Neural progenitor cell (in vitro differentiated cells): Measurements from ENCODE around the gene HOXD1. TPM values are rescaled to one million over a fixed set of nuclear protein-coding genes. Genes with fewer than 3 reads are reported as not detected.

Experiments
- DNase-seq: peaks from one replicate; pipeline ENCODE4 v3.0.0-alpha.2; 2016; ENCODE audit warnings: low spot score
- H2AFZ ChIP-seq: fragments of 200-600 bp; sonication (generic); replicated peaks from 2 replicates; pipeline ENCODE4 v1.6.1; 2016; ENCODE audit warnings: antibody characterized with exemption
- H3F3A ChIP-seq: fragments of 200-600 bp; sonication (generic); 2 replicates; pipeline ENCODE4 v1.6.1; 2016; ENCODE audit warnings: antibody characterized with exemption, low read depth
- H3K27ac ChIP-seq: fragments of 200-600 bp; sonication (generic); 2 replicates; pipeline ENCODE4 v1.5.1; 2016; ENCODE audit warnings: mild to moderate bottlenecking
- H3K27me3 ChIP-seq: fragments of 200-600 bp; sonication (generic); 2 replicates; pipeline ENCODE4 v1.6.1; 2016; ENCODE audit warnings: mild to moderate bottlenecking, moderate library complexity
- H3K36me3 ChIP-seq: fragments of 200-600 bp; sonication (generic); 2 replicates; pipeline ENCODE4 v1.5.1; 2016
- H3K4me1 ChIP-seq: fragments of 200-600 bp; sonication (generic); 2 replicates; pipeline ENCODE4 v1.6.1; 2016; ENCODE audit warnings: mixed run types
- H3K4me2 ChIP-seq: fragments of 200-600 bp; sonication (generic); 2 replicates; pipeline ENCODE4 v1.6.1; 2016
- H3K4me3 ChIP-seq: fragments of 200-600 bp; sonication (generic); 2 replicates; pipeline ENCODE4 v1.5.1; 2016
- H3K79me2 ChIP-seq: fragments of 200-600 bp; sonication (generic); 2 replicates; pipeline ENCODE4 v1.6.1; 2016; ENCODE audit warnings: low read depth
- H3K9ac ChIP-seq: fragments of 200-600 bp; sonication (generic); 2 replicates; pipeline ENCODE4 v1.6.1; 2016
- H3K9me3 ChIP-seq: fragments of 200-600 bp; sonication (generic); 2 replicates; pipeline ENCODE4 v1.5.1; 2016; ENCODE audit warnings: low read depth
- H4K20me1 ChIP-seq: fragments of 200-600 bp; sonication (generic); 2 replicates; pipeline ENCODE4 v1.6.1; 2016; ENCODE audit warnings: low read depth
- H3K27ac Mint-ChIP-seq: 3 replicates; pipeline ENCODE4 v1.8.0; 2021; ENCODE audit warnings: mixed read lengths
- H3K27me3 Mint-ChIP-seq: 2 replicates; pipeline ENCODE4 v1.8.0; 2022; ENCODE audit warnings: low read depth, mild to moderate bottlenecking, inconsistent platforms, moderate library complexity, mixed read lengths; ENCODE audit not compliant: insufficient read depth
- H3K36me3 Mint-ChIP-seq: 3 replicates; pipeline ENCODE4 v1.8.0; 2021; ENCODE audit warnings: mixed read lengths
- H3K4me1 Mint-ChIP-seq: 3 replicates; pipeline ENCODE4 v1.8.0; 2021; ENCODE audit warnings: mixed read lengths
- H3K4me3 Mint-ChIP-seq: 3 replicates; pipeline ENCODE4 v1.8.0; 2021; ENCODE audit warnings: mild to moderate bottlenecking, moderate library complexity, mixed read lengths
- H3K9me3 Mint-ChIP-seq: 3 replicates; pipeline ENCODE4 v1.8.0; 2020; ENCODE audit warnings: mixed read lengths
- EZH2 ChIP-seq: fragments of 200-600 bp; sonication (generic); IDR thresholded peaks from 2 replicates; pipeline ENCODE4 v1.6.1; 2017; ENCODE audit warnings: antibody characterized with exemption, mild to moderate bottlenecking, moderate library complexity
- EZH2phosphoT487 ChIP-seq: fragments of 200-600 bp; sonication (generic); IDR thresholded peaks from 2 replicates; pipeline ENCODE4 v1.6.1; 2017; ENCODE audit warnings: antibody characterized with exemption
- total RNA-seq: library from RNA; depleted of rRNA; stranded (reverse); fragments of >200 nt; gene quantifications from 2 replicates; pipeline ENCODE4 v1.2.3, GENCODE V29; 2015; ENCODE audit warnings: low replicate concordance
- TF ChIP-seq, protein P1 (sequence below): fragments of 200-600 bp; sonication (generic); IDR thresholded peaks from 2 replicates; pipeline ENCODE4 v1.5.1; 2017; ENCODE audit warnings: antibody characterized with exemption, mild to moderate bottlenecking

HOXD1 gene
- total RNA-seq, 1 donor from 2014 or later = not detected

DNA sequence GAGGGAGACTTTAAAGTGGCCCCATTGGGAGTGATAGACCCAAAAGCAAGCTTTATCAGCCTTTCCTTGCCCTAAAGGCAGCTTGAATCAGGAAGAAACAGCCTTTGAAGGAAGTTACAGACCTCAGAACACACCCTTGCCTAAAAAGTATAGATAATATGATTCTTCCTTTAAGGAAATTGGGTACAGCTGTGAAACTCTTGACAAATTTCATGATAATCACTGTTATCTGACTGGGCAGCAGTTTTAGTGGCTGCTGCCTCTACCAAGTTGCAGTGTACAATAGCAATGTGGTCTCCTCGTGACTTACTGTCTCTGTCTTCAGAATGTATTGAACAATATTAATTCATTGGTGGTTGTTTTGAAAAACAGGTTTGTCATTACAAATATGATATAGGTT, 16.7 kb downstream of the HOXD1 start:
- Histone ChIP-seq H3K79me2 (no peaks in the 10 kb centered on the region), H3K4me1 (no peaks in the 10 kb centered on the region), H3K9me3 (no peaks in the 10 kb centered on the region), H2AFZ (no peak overlapping the region), H3K4me2 (no peak overlapping the region), H3K36me3 (no peaks in the 10 kb centered on the region), H4K20me1 (no peaks in the 10 kb centered on the region), H3K9ac (no peak overlapping the region), H3K27ac (no peak overlapping the region), H3F3A (no peaks in the 10 kb centered on the region), H3K27me3 (peaks cover 57% of the 10 kb centered on the region), H3K4me3 (no peak overlapping the region)
- H3K9me3 Mint-ChIP-seq = no peaks in the 10 kb centered on the region
- TF ChIP-seq EZH2 = no peak
- TF ChIP-seq, protein P1, sequence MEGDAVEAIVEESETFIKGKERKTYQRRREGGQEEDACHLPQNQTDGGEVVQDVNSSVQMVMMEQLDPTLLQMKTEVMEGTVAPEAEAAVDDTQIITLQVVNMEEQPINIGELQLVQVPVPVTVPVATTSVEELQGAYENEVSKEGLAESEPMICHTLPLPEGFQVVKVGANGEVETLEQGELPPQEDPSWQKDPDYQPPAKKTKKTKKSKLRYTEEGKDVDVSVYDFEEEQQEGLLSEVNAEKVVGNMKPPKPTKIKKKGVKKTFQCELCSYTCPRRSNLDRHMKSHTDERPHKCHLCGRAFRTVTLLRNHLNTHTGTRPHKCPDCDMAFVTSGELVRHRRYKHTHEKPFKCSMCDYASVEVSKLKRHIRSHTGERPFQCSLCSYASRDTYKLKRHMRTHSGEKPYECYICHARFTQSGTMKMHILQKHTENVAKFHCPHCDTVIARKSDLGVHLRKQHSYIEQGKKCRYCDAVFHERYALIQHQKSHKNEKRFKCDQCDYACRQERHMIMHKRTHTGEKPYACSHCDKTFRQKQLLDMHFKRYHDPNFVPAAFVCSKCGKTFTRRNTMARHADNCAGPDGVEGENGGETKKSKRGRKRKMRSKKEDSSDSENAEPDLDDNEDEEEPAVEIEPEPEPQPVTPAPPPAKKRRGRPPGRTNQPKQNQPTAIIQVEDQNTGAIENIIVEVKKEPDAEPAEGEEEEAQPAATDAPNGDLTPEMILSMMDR = no peak
- no peak for DNase-seq
- H3K36me3 Mint-ChIP-seq = no peaks in the 10 kb centered on the region
- H3K27ac Mint-ChIP-seq = no peak overlapping the region
- H3K27me3 Mint-ChIP-seq = peaks cover 6% of the 10 kb centered on the region
- H3K4me3 Mint-ChIP-seq = no peak overlapping the region
- no peaks in the 10 kb centered on the region for H3K4me1 Mint-ChIP-seq

DNA sequence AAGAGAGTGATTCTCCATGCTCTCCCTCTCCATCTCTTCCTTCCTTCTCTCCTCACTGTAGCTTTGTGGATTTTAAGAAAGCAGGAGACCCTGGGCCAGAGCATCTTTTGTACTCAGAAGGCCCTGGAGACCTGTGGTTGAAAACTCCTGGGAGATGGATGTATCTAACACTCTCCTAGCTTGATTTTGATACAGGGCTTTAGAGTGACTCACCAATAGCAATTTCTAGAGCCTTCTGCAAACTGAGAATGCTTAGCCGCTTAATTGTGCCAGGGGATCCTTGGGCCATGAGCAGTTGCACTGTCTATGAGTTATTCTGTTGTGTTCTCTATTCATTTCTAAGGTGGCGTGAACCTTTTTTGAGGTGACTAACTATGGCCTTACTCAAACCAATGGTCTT, 17.7 kb downstream of the HOXD1 start:
- Histone ChIP-seq H2AFZ (no peak overlapping the region), H3F3A (no peaks in the 10 kb centered on the region), H3K9me3 (no peaks in the 10 kb centered on the region), H3K4me2 (no peak overlapping the region), H3K4me1 (no peaks in the 10 kb centered on the region), H3K27me3 (peaks cover 49% of the 10 kb centered on the region), H3K79me2 (no peaks in the 10 kb centered on the region), H3K9ac (no peak overlapping the region), H3K4me3 (no peak overlapping the region), H3K27ac (no peak overlapping the region), H3K36me3 (no peaks in the 10 kb centered on the region), H4K20me1 (no peaks in the 10 kb centered on the region)
- no peak for DNase-seq
- Mint-ChIP-seq H3K27ac (no peak overlapping the region), H3K4me3 (no peak overlapping the region), H3K4me1 (no peaks in the 10 kb centered on the region), H3K27me3 (peaks cover 6% of the 10 kb centered on the region), H3K36me3 (no peaks in the 10 kb centered on the region), H3K9me3 (no peaks in the 10 kb centered on the region)
- TF ChIP-seq EZH2 (no peak), EZH2phosphoT487 (no peak)
- TF ChIP-seq, protein P1 = no peak

DNA sequence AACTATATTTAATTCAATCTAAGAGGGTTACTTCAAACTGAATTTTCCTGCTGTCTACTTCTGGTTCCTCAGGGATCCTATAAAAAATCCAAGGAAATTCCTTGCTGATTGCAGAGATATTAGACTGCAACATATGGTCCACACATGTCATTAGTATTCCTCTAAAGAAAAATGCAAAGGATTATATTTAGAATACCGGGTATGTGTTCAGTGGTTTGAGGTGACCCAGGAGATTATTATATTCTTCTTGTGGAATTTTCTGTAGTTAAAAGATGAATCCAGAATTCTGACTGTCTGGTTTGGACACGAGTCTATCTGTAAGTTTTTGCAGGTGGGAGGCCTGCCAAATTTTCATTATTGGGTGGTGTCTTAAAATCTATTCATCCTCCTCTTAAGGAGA, 18.2 kb downstream of the HOXD1 start:
- no peaks in the 10 kb centered on the region for H3F3A ChIP-seq
- H3K4me3 ChIP-seq = no peak overlapping the region
- no peak overlapping the region for H3K4me3 Mint-ChIP-seq
- no peaks in the 10 kb centered on the region for H3K4me1 Mint-ChIP-seq
- no peak overlapping the region for H3K9ac ChIP-seq
- no peaks in the 10 kb centered on the region for H3K9me3 ChIP-seq
- DNase-seq = no peak
- H2AFZ ChIP-seq = no peak overlapping the region
- H3K36me3 ChIP-seq = no peaks in the 10 kb centered on the region
- no peaks in the 10 kb centered on the region for H3K4me1 ChIP-seq
- H3K4me2 ChIP-seq = no peak overlapping the region
- TF ChIP-seq EZH2phosphoT487 (no peak), EZH2 (no peak)
- TF ChIP-seq, protein P1 = no peak
- no peak overlapping the region for H3K27ac Mint-ChIP-seq
- H3K27ac ChIP-seq = no peak overlapping the region
- H3K36me3 Mint-ChIP-seq = no peaks in the 10 kb centered on the region
- H3K27me3 Mint-ChIP-seq = peaks cover 6% of the 10 kb centered on the region
- H4K20me1 ChIP-seq = no peaks in the 10 kb centered on the region
- no peaks in the 10 kb centered on the region for H3K79me2 ChIP-seq
- peaks cover 49% of the 10 kb centered on the region for H3K27me3 ChIP-seq
- H3K9me3 Mint-ChIP-seq = no peaks in the 10 kb centered on the region

DNA sequence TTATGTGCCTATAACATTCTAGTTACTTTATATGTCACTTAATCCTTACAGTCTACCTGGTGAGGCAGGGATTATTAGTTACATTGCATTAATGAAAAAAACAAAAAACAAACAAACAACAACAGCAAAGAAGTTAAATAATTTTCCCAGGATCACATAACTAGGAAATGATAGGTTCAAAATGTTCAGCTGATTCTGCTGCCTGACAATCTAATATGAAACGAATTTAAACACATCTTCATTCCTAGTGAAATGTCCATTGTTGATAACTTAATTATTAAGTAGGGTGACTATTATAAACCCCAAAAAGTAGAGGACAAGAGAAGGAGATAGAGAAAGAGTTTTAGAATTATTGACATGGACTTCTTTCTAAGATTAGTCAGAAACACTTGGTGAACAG, 22.6 kb downstream of the HOXD1 start:
- no peaks in the 10 kb centered on the region for H3K9me3 ChIP-seq
- no peak overlapping the region for H3K27ac ChIP-seq
- DNase-seq = no peak
- no peak overlapping the region for H3K9ac ChIP-seq
- Mint-ChIP-seq H3K4me3 (no peak overlapping the region), H3K27ac (no peak overlapping the region), H3K4me1 (no peaks in the 10 kb centered on the region), H3K36me3 (no peaks in the 10 kb centered on the region), H3K9me3 (no peaks in the 10 kb centered on the region), H3K27me3 (no peaks in the 10 kb centered on the region)
- no peaks in the 10 kb centered on the region for H3K36me3 ChIP-seq
- no peaks in the 10 kb centered on the region for H3K4me1 ChIP-seq
- H4K20me1 ChIP-seq = no peaks in the 10 kb centered on the region
- H3F3A ChIP-seq = no peaks in the 10 kb centered on the region
- no peak overlapping the region for H3K4me3 ChIP-seq
- no peak for TF ChIP-seq EZH2phosphoT487
- no peak for TF ChIP-seq EZH2
- TF ChIP-seq, protein P1 = no peak
- no peaks in the 10 kb centered on the region for H3K79me2 ChIP-seq
- H3K4me2 ChIP-seq = no peak overlapping the region
- H3K27me3 ChIP-seq = peaks cover 13% of the 10 kb centered on the region
- H2AFZ ChIP-seq = no peak overlapping the region
